Tibial artery (tissue), 4 donors: Measurements from ENCODE around the gene EHD4.

Experiments used
- DNase-seq, 2 donors: peaks; one replicate each; pipeline ENCODE4 v3.0.0-alpha.2; 2019
- H3K27ac ChIP-seq, 2 donors: fragments of 200-600 bp; sonication (generic) in 1 of 2; 1 replicate in 1 of 2; 2 replicates in 1 of 2; pipeline ENCODE4 v1.5.1; 2018 to 2019; ENCODE audit warnings: mild to moderate bottlenecking in 1 of 2
- H3K27me3 ChIP-seq, 2 donors: fragments of 200-600 bp; sonication (generic) in 1 of 2; one replicate each; pipeline versions ENCODE4 v1.5.1 to v1.6.0; 2016 to 2019
- H3K36me3 ChIP-seq, 3 donors: fragments of 200-600 bp; sonication (generic) in 2 of 3; one replicate each; pipeline ENCODE4 v1.5.1; 2016 to 2019; ENCODE audit warnings: mild to moderate bottlenecking in 2 of 3
- H3K4me1 ChIP-seq, 4 donors: fragments of 200-600 bp; sonication (generic) in 2 of 4; 1 replicate in 3 of 4; 2 replicates in 1 of 4; pipeline ENCODE4 v1.5.1; 2016 to 2019
- H3K4me3 ChIP-seq, 2 donors: fragments of 200-600 bp; sonication (generic) in 1 of 2; 1 replicate in 1 of 2; 2 replicates in 1 of 2; pipeline ENCODE4 v1.5.1; 2018 to 2019; ENCODE audit warnings: mild to moderate bottlenecking in 2 of 2
- H3K9me3 ChIP-seq, 3 donors: fragments of 200-600 bp; sonication (generic) in 1 of 3; one replicate each; pipeline ENCODE4 v1.5.1; 2016 to 2019
- CTCF ChIP-seq, 2 experiments: fragments of 200-600 bp in 1 of 2; fragments of 450-650 bp in 1 of 2; IDR thresholded peaks; one replicate each; pipeline ENCODE4 v1.5.1; 2017 to 2019; ENCODE audit warnings: antibody characterized with exemption in 2 of 2, mild to moderate bottlenecking in 1 of 2, moderate library complexity in 1 of 2
- intact Hi-C: fragments of 100-400 bp; cut with DNase I; formaldehyde crosslinking; loops from one replicate; pipeline ENCODE4 v1.15.0; 2023; ENCODE audit warnings: low total_unique reads

Gene EHD4

GRCh38 chr15:41899854-41900442 is 72.4 kb downstream of the EHD4 start:
- Histone ChIP-seq H3K4me1 (peaks cover 0 to 17% (median 6%) of the 10 kb centered on the region in 4 donors), H3K27me3 (no peaks in the 10 kb centered on the region), H3K36me3 (peaks cover 16 to 75% (median 25%) of the 10 kb centered on the region in 3 donors), H3K9me3 (no peaks in the 10 kb centered on the region), H3K4me3 (no peak overlapping the region), H3K27ac (no peak overlapping the region)
- TF ChIP-seq CTCF (IDR thresholded peaks at IDR 0.05), result no peak
- intact Hi-C loops, result loop anchor here (10.0 kb wide), 1 partner anchor 125 kb away; the partner anchor contains the start of gene MAPKBP1
- no peak for DNase-seq

- intact Hi-C loops, result no loop called here
- no peak for TF ChIP-seq CTCF (IDR thresholded peaks at IDR 0.05)
- H3K4me1 ChIP-seq, result peaks cover 6 to 23% (median 16%) of the 10 kb centered on the region in 4 donors
- no peak overlapping the region for H3K4me3 ChIP-seq
- DNase-seq, result no peak
- H3K9me3 ChIP-seq, result no peaks in the 10 kb centered on the region
- H3K27me3 ChIP-seq, result no peaks in the 10 kb centered on the region
- no peak overlapping the region for H3K27ac ChIP-seq
- peaks cover 16 to 61% (median 25%) of the 10 kb centered on the region in 3 donors for H3K36me3 ChIP-seq
Observed at GRCh38 chr15:41897363-41897799, 75.0 kb downstream of the EHD4 start.

GRCh38 chr15:41896566-41896965 is 75.8 kb downstream of the EHD4 start:
- Histone ChIP-seq H3K9me3 (no peaks in the 10 kb centered on the region), H3K36me3 (peaks cover 16 to 53% (median 18%) of the 10 kb centered on the region in 3 donors), H3K4me3 (no peak overlapping the region), H3K27me3 (no peaks in the 10 kb centered on the region), H3K4me1 (peaks cover 6 to 26% (median 16%) of the 10 kb centered on the region in 4 donors), H3K27ac (no peak overlapping the region)
- DNase-seq, result no peak
- intact Hi-C loops, result no loop called here
- no peak for TF ChIP-seq CTCF (IDR thresholded peaks at IDR 0.05)

GRCh38 chr15:41895957-41896356 is 76.4 kb downstream of the EHD4 start:
- no peak for TF ChIP-seq CTCF (IDR thresholded peaks at IDR 0.05)
- peaks cover 6 to 26% (median 16%) of the 10 kb centered on the region in 4 donors for H3K4me1 ChIP-seq
- H3K27me3 ChIP-seq, result no peaks in the 10 kb centered on the region
- intact Hi-C loops, result no loop called here
- H3K27ac ChIP-seq, result no peak overlapping the region
- peaks cover 15 to 47% (median 16%) of the 10 kb centered on the region in 3 donors for H3K36me3 ChIP-seq
- no peak overlapping the region for H3K4me3 ChIP-seq
- H3K9me3 ChIP-seq, result no peaks in the 10 kb centered on the region
- DNase-seq, result no peak

GRCh38 chr15:41895491-41895890 is 76.9 kb downstream of the EHD4 start:
- no peak for TF ChIP-seq CTCF (IDR thresholded peaks at IDR 0.05)
- no peaks in the 10 kb centered on the region for H3K27me3 ChIP-seq
- intact Hi-C loops, result no loop called here
- peaks cover 6 to 26% (median 16%) of the 10 kb centered on the region in 4 donors for H3K4me1 ChIP-seq
- peaks cover 11 to 42% (median 11%) of the 10 kb centered on the region in 3 donors for H3K36me3 ChIP-seq
- no peak for DNase-seq
- H3K4me3 ChIP-seq, result no peak overlapping the region
- H3K27ac ChIP-seq, result peak overlapping the region in 1 of 2 donors; percentile 66
- H3K9me3 ChIP-seq, result no peaks in the 10 kb centered on the region
